D721Med (cell line): ENCODE results near the gene WHRN.

Experiments
- DNase-seq: peaks from one replicate; pipeline ENCODE4 v3.0.0; 2011; ENCODE audit warnings: low spot score; ENCODE audit not compliant: insufficient read length
- FAIRE-seq: peaks from 2 replicates; lab custom pipeline; 2011; peaks lifted over from hg19 to GRCh38; lab: Jason Lieb, UNC
- TF ChIP-seq, protein P1 (sequence below): IDR thresholded peaks from 2 replicates; pipeline ENCODE4 v1.5.1; 2012; ENCODE audit warnings: mild to moderate bottlenecking, control low read depth; ENCODE audit not compliant: insufficient read depth; ENCODE audit errors: missing control alignments

The WHRN gene

DNA sequence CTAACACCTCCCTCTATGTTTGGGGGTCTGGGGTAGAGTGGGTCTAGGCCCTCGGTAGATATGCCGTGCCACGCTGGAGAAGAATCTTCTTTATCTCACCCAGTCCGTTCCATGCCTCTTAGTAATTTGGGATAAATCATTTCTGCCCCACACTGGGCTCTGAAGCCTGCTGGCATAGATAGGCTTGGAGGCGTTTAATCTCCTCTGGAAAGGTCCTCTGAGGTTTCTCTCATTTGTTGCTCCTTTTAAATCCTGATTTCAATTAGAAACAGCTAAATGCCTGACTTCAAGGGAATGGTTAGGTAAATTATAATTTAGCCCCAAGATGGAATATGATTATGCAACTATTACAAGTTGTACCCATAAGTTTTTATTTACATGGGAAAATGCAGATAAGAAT is 59.7 kb downstream of the WHRN start:
- no peak for FAIRE-seq
- no peak for DNase-seq
- TF ChIP-seq, protein P1, sequence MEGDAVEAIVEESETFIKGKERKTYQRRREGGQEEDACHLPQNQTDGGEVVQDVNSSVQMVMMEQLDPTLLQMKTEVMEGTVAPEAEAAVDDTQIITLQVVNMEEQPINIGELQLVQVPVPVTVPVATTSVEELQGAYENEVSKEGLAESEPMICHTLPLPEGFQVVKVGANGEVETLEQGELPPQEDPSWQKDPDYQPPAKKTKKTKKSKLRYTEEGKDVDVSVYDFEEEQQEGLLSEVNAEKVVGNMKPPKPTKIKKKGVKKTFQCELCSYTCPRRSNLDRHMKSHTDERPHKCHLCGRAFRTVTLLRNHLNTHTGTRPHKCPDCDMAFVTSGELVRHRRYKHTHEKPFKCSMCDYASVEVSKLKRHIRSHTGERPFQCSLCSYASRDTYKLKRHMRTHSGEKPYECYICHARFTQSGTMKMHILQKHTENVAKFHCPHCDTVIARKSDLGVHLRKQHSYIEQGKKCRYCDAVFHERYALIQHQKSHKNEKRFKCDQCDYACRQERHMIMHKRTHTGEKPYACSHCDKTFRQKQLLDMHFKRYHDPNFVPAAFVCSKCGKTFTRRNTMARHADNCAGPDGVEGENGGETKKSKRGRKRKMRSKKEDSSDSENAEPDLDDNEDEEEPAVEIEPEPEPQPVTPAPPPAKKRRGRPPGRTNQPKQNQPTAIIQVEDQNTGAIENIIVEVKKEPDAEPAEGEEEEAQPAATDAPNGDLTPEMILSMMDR = no peak

DNA sequence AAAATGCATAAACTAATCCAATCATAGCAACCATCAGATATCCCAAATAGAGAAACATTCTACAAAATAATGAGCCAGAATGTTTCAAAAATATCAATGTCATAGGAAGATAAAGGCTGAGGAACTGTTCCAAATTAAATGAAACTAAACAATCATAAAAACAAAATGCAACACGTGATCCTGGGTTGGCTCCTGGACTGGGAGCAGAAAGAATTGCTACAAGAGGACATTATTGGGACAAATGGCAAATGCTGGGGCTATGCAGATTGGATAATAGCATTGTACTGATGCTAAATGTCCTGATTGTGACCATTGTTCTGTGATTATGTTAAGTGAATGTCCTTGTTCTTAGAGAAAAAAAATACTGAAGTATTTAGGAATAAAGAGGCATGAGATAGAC is 63.3 kb downstream of the WHRN start:
- FAIRE-seq = no peak
- TF ChIP-seq, protein P1 = no peak
- DNase-seq = no peak

DNA sequence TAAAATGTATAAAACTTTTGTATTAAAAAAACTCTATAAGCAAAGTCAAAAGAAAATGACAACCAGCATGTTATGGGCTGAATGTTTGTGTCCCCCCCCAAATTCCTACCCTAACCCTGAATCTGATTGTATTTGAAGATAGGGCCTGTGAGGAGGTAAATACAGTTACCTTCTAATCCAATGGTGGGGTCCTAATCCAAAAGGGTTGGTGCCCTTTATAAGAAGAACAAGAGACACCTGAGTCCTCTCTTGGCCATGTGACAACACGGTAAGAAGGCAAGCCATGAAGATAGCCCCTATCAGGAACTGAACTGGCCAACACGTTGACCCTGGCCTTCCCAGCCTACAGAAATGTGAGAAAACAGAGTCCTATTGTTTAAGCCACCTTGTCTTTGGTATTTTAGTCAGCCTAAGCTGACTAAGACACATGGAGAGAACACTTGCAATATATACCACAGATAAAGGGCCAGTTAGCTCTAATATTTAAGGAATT is 67.8 kb downstream of the WHRN start:
- TF ChIP-seq, protein P1 = no peak
- DNase-seq (no peak), FAIRE-seq (no peak)

DNA sequence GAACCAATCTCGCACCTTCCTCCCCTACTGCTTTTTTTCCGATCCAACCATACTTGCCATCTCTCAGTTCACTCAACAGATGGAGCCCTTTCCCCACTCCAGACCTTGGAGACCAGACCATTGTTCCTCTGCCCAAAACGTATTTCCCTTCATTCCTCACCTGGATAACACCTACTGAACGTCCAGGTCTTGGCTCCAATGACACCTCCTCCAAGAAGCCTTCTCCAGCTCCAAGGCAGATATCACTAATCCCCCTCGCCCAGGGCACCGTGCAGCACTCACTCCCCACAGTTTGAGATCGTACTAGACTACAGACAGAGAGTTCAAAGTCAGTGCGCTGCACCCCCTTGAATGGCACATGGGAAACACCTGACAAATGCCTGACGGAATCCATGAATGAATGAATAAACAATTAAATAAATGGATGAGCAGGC is 70.4 kb downstream of the WHRN start:
- FAIRE-seq (no peak), DNase-seq (no peak)
- TF ChIP-seq, protein P1 = peak; percentile 65

DNA sequence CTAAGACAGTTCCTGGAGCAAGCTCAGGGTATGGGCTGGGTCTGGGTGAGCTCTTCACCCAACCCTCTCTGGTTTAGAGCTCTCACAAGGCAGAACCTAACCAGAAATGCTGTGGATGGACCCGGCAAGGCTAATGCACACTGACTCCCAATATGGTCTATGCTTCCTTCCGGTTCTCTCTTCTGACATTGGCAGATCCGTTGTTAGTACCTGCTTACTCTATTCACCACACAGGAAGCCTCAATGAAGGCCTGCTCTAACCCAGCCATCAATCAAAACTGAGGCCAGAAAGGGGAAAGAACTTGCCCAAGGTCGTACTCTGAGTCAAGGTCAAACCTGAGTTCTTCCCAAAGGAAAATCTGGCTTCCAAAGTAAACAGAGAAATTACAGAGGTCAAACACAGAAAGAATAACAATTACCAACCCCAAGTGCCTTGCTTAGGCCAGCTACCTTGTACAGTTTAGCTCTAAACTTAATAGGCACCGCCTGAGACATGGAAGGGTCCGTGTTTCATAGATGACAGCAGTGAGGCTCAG is 71.5 kb downstream of the WHRN start:
- FAIRE-seq (no peak), DNase-seq (no peak)
- TF ChIP-seq, protein P1 = no peak

DNA sequence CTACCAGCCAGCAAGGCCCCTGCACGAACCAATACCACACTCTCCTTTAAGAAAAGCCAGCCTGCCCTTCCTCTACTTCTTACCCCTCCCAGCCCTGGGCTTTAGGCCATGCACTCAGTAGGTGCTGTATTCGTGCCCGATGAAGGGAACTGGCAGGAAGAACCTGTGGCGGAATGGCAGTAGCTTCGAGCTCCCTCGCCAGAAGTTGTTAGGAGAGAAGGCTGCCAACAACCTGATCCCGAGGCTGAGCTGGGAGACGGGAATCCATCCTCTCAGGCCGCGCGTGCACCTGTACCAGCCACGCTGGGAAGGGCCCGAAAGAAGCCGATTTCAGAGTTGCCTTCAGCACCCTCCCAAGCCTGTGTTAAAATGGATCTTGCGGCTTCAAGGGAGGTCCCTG is 72.2 kb downstream of the WHRN start:
- TF ChIP-seq, protein P1 = no peak
- DNase-seq (no peak), FAIRE-seq (no peak)

DNA sequence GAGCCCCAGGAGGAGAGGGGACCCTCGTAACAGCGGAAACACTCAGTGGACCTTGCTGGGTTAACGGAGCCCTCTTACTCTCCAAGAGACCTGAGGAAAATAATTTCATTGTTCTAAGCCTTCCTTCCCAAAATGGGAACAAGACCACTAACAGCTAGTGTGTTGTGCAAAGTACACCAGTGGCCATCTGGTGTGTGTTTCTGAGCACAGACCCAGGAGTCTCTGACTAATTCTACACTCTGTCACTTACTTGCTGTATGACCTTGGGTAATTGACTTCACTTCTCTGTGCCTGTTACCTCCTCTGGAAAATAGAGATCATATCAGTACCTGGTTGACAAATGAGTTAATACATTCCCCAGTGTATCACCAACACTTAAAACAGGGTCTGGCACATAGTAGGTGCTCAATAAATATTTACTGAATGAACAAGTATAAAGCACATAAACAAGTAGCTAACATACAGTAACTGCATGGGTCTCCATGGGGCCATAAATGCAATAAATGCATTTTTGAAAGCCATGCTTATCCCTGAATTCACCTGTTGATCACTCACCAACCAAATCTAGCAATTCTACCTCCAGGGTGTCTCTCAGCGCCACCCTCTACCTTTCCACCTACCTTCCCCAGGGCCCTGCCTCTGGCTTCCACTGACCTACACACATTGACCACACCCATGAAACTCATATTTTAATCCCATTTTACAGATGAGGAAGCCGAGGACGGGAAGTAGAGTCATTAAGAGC is 72.8 kb downstream of the WHRN start:
- FAIRE-seq (no peak), DNase-seq (no peak)
- TF ChIP-seq, protein P1 = no peak
